ENCODE measurements around the gene MUC21. TPM values are rescaled to one million over a fixed set of nuclear protein-coding genes. Genes with fewer than 3 reads are reported as not detected.

Gene MUC21
- total and polyA plus RNA-seq, 9 donors, result 0.25 TPM; not detected in 8

GRCh38 chr6:30948811-30949210 lies 34.7 kb upstream of the MUC21 start:
- no peak overlapping the region for H3K4me3 ChIP-seq (ENCODE audit: low read length)
- 100% methylated on average over 1 of the region's 6 CpGs for WGBS (ENCODE audit: insufficient coverage)

GRCh38 chr6:30951907-30952469 lies 31.5 kb upstream of the MUC21 start:
- no peaks in the 10 kb centered on the region for H3K9me3 ChIP-seq (replicated peaks; ENCODE audit: control insufficient read depth, low read depth, low read length)
- peaks cover 12% of the 10 kb centered on the region for H3K4me1 ChIP-seq (ENCODE audit: control insufficient read depth, insufficient read depth, low read length)
- H3K36me3 ChIP-seq (ENCODE audit: control insufficient read depth, insufficient read depth, low read length), result no peaks in the 10 kb centered on the region
- WGBS (ENCODE audit: insufficient coverage), result 90% methylated on average over 2 of the region's 5 CpGs
- peaks cover 38% of the 10 kb centered on the region for H3K27me3 ChIP-seq (ENCODE audit: control insufficient read depth, insufficient read depth, low read length)
- DNase-seq, result no peak
- no peak overlapping the region for H3K4me3 ChIP-seq (ENCODE audit: low read length)
- H3K27ac ChIP-seq (ENCODE audit: low read length), result no peak overlapping the region

More at GRCh38 chr6:30948811-30949210, 34.7 kb upstream of the MUC21 start:
- Histone ChIP-seq H3K27me3 (ENCODE audit: control insufficient read depth, insufficient read depth, low read length) (peaks cover 12% of the 10 kb centered on the region), H3K27ac (ENCODE audit: low read length) (no peak overlapping the region), H3K9me3 (replicated peaks; ENCODE audit: control insufficient read depth, low read depth, low read length) (no peaks in the 10 kb centered on the region), H3K4me1 (ENCODE audit: control insufficient read depth, insufficient read depth, low read length) (no peaks in the 10 kb centered on the region), H3K36me3 (ENCODE audit: control insufficient read depth, insufficient read depth, low read length) (no peaks in the 10 kb centered on the region)
- DNase-seq, result no peak

- H3K36me3 ChIP-seq (ENCODE audit: control insufficient read depth, insufficient read depth, low read length), result no peaks in the 10 kb centered on the region
- peaks cover 12% of the 10 kb centered on the region for H3K4me1 ChIP-seq (ENCODE audit: control insufficient read depth, insufficient read depth, low read length)
- WGBS (ENCODE audit: insufficient coverage), result 62% methylated on average over 4 of the region's 9 CpGs
- H3K4me3 ChIP-seq (ENCODE audit: low read length), result peak overlapping the region; percentile 43
- H3K27me3 ChIP-seq (ENCODE audit: control insufficient read depth, insufficient read depth, low read length), result peaks cover 42% of the 10 kb centered on the region
- H3K27ac ChIP-seq (ENCODE audit: low read length), result no peak overlapping the region
- no peaks in the 10 kb centered on the region for H3K9me3 ChIP-seq (replicated peaks; ENCODE audit: control insufficient read depth, low read depth, low read length)
- DNase-seq, result no peak
Measured at GRCh38 chr6:30954631-30955366, 28.7 kb upstream of the MUC21 start.

GRCh38 chr6:30955367-30956042 lies 28.0 kb upstream of the MUC21 start:
- H3K4me3 ChIP-seq (ENCODE audit: low read length), result peak overlapping the region; percentile 43
- no peaks in the 10 kb centered on the region for H3K9me3 ChIP-seq (replicated peaks; ENCODE audit: control insufficient read depth, low read depth, low read length)
- no peak overlapping the region for H3K27ac ChIP-seq (ENCODE audit: low read length)
- under 1% methylated on average over 34 of the region's 46 CpGs for WGBS (ENCODE audit: insufficient coverage)
- peak; percentile 68 for DNase-seq
- peaks cover 40% of the 10 kb centered on the region for H3K27me3 ChIP-seq (ENCODE audit: control insufficient read depth, insufficient read depth, low read length)
- no peaks in the 10 kb centered on the region for H3K36me3 ChIP-seq (ENCODE audit: control insufficient read depth, insufficient read depth, low read length)
- H3K4me1 ChIP-seq (ENCODE audit: control insufficient read depth, insufficient read depth, low read length), result peaks cover 12% of the 10 kb centered on the region

GRCh38 chr6:30957716-30958115 lies 25.8 kb upstream of the MUC21 start:
- WGBS (ENCODE audit: insufficient coverage), result 50% methylated on average over 1 of the region's 2 CpGs
- Histone ChIP-seq H3K27me3 (ENCODE audit: control insufficient read depth, insufficient read depth, low read length) (peaks cover 37% of the 10 kb centered on the region), H3K27ac (ENCODE audit: low read length) (no peak overlapping the region), H3K4me3 (ENCODE audit: low read length) (no peak overlapping the region), H3K4me1 (ENCODE audit: control insufficient read depth, insufficient read depth, low read length) (peaks cover 12% of the 10 kb centered on the region), H3K9me3 (replicated peaks; ENCODE audit: control insufficient read depth, low read depth, low read length) (no peaks in the 10 kb centered on the region), H3K36me3 (ENCODE audit: control insufficient read depth, insufficient read depth, low read length) (no peaks in the 10 kb centered on the region)
- no peak for DNase-seq

GRCh38 chr6:30960907-30961673 lies 22.4 kb upstream of the MUC21 start:
- 70% methylated on average over 3 of the region's 9 CpGs for WGBS (ENCODE audit: insufficient coverage)
- Histone ChIP-seq H3K4me3 (ENCODE audit: low read length) (no peak overlapping the region), H3K27ac (ENCODE audit: low read length) (no peak overlapping the region), H3K9me3 (replicated peaks; ENCODE audit: control insufficient read depth, low read depth, low read length) (no peaks in the 10 kb centered on the region), H3K27me3 (ENCODE audit: control insufficient read depth, insufficient read depth, low read length) (peaks cover 20% of the 10 kb centered on the region), H3K4me1 (ENCODE audit: control insufficient read depth, insufficient read depth, low read length) (peaks cover under 1% of the 10 kb centered on the region), H3K36me3 (ENCODE audit: control insufficient read depth, insufficient read depth, low read length) (no peaks in the 10 kb centered on the region)
- no peak for DNase-seq

GRCh38 chr6:30962716-30963115 lies 20.8 kb upstream of the MUC21 start:
- no peaks in the 10 kb centered on the region for H3K36me3 ChIP-seq (ENCODE audit: control insufficient read depth, insufficient read depth, low read length)
- no peaks in the 10 kb centered on the region for H3K9me3 ChIP-seq (replicated peaks; ENCODE audit: control insufficient read depth, low read depth, low read length)
- no peak for DNase-seq
- H3K4me3 ChIP-seq (ENCODE audit: low read length), result no peak overlapping the region
- no peaks in the 10 kb centered on the region for H3K4me1 ChIP-seq (ENCODE audit: control insufficient read depth, insufficient read depth, low read length)
- H3K27ac ChIP-seq (ENCODE audit: low read length), result no peak overlapping the region
- H3K27me3 ChIP-seq (ENCODE audit: control insufficient read depth, insufficient read depth, low read length), result peaks cover 10% of the 10 kb centered on the region

- Histone ChIP-seq H3K36me3 (ENCODE audit: control insufficient read depth, insufficient read depth, low read length) (no peaks in the 10 kb centered on the region), H3K27ac (ENCODE audit: low read length) (no peak overlapping the region), H3K4me3 (ENCODE audit: low read length) (no peak overlapping the region), H3K27me3 (ENCODE audit: control insufficient read depth, insufficient read depth, low read length) (peaks cover 5% of the 10 kb centered on the region), H3K4me1 (ENCODE audit: control insufficient read depth, insufficient read depth, low read length) (no peaks in the 10 kb centered on the region), H3K9me3 (replicated peaks; ENCODE audit: control insufficient read depth, low read depth, low read length) (no peaks in the 10 kb centered on the region)
- DNase-seq, result no peak
- 50% methylated on average over 3 of the region's 6 CpGs for WGBS (ENCODE audit: insufficient coverage)
Measured at GRCh38 chr6:30963641-30964040, 19.9 kb upstream of the MUC21 start.

- Histone ChIP-seq H3K36me3 (ENCODE audit: control insufficient read depth, insufficient read depth, low read length) (no peaks in the 10 kb centered on the region), H3K27me3 (ENCODE audit: control insufficient read depth, insufficient read depth, low read length) (peaks cover 5% of the 10 kb centered on the region), H3K27ac (ENCODE audit: low read length) (no peak overlapping the region), H3K9me3 (replicated peaks; ENCODE audit: control insufficient read depth, low read depth, low read length) (no peaks in the 10 kb centered on the region), H3K4me3 (ENCODE audit: low read length) (no peak overlapping the region), H3K4me1 (ENCODE audit: control insufficient read depth, insufficient read depth, low read length) (no peaks in the 10 kb centered on the region)
- WGBS (ENCODE audit: insufficient coverage), result 94% methylated on average over 4 of the region's 4 CpGs
- no peak for DNase-seq
Measured at GRCh38 chr6:30964075-30964474, 19.4 kb upstream of the MUC21 start.

GRCh38 chr6:30965140-30965601 lies 18.3 kb upstream of the MUC21 start:
- WGBS (ENCODE audit: insufficient coverage), result 80% methylated on average over 5 of the region's 5 CpGs
- no peaks in the 10 kb centered on the region for H3K36me3 ChIP-seq (ENCODE audit: control insufficient read depth, insufficient read depth, low read length)
- no peak overlapping the region for H3K27ac ChIP-seq (ENCODE audit: low read length)
- H3K4me3 ChIP-seq (ENCODE audit: low read length), result no peak overlapping the region
- H3K27me3 ChIP-seq (ENCODE audit: control insufficient read depth, insufficient read depth, low read length), result peaks cover 5% of the 10 kb centered on the region
- DNase-seq, result no peak
- no peaks in the 10 kb centered on the region for H3K9me3 ChIP-seq (replicated peaks; ENCODE audit: control insufficient read depth, low read depth, low read length)
- H3K4me1 ChIP-seq (ENCODE audit: control insufficient read depth, insufficient read depth, low read length), result no peaks in the 10 kb centered on the region
